LNCAP (cell line): ENCODE results near the gene CDKAL1.

Source experiments
- CTCF ChIP-seq: fragments of 450-650 bp; IDR thresholded peaks from 2 replicates; pipeline ENCODE4 v1.5.1; 2017; ENCODE audit warnings: mild to moderate bottlenecking

CDKAL1 gene

GRCh38 chr6:21263531-21264287 lies 729.5 kb downstream of the CDKAL1 start:
- TF ChIP-seq CTCF, result no peak

- no peak for TF ChIP-seq CTCF
Measured at GRCh38 chr6:21264288-21265033, 730.2 kb downstream of the CDKAL1 start.

GRCh38 chr6:21265034-21265729 lies 730.9 kb downstream of the CDKAL1 start:
- no peak for TF ChIP-seq CTCF

- no peak for TF ChIP-seq CTCF
Measured at GRCh38 chr6:21265730-21266044, 731.4 kb downstream of the CDKAL1 start.

GRCh38 chr6:21270636-21271201 lies 736.5 kb downstream of the CDKAL1 start:
- TF ChIP-seq CTCF, result no peak

GRCh38 chr6:21271428-21272155 lies 737.3 kb downstream of the CDKAL1 start:
- TF ChIP-seq CTCF, result no peak

- TF ChIP-seq CTCF, result no peak
Measured at GRCh38 chr6:21273451-21273850, 739.2 kb downstream of the CDKAL1 start.
